A673 (cell line): Measurements from ENCODE around the gene FAM13A.

ENCODE experiments used
- EZH2 ChIP-seq: fragments of 200-600 bp; sonication (generic); IDR thresholded peaks from 2 replicates; pipeline ENCODE4 v1.6.1; 2017; ENCODE audit warnings: borderline replicate concordance, low read depth, mild to moderate bottlenecking, mixed read lengths, antibody characterized with exemption, low read length; ENCODE audit not compliant: poor library complexity, severe bottlenecking
- TF ChIP-seq, protein P1 (sequence below): fragments of 300-800, 200-600 bp; sonication (generic); conservative IDR thresholded peaks from 2 replicates; pipeline ENCODE4 v1.5.1; 2017; ENCODE audit warnings: low read depth, mild to moderate bottlenecking, antibody characterized with exemption, low read length, moderate library complexity, mixed read lengths

DNA sequence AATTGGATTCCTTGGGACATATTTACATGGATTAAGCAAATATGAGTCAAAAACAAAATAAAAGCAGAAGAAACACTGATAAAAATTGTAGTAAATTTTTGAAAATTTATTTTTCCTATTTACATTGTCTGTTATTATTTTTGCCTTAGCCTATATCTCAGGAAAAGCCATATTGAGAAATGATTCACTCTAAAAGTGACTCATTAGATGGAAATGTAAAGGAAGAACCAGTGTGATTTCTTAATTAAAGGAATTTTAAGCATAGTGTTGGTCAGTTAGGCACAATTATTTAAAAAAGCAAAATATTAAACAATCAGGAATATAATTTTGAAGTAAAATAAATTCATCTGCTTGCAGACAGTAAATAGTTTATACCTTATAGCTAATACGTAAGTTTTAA, 191.9 kb downstream of the FAM13A start:
- TF ChIP-seq, protein P1, sequence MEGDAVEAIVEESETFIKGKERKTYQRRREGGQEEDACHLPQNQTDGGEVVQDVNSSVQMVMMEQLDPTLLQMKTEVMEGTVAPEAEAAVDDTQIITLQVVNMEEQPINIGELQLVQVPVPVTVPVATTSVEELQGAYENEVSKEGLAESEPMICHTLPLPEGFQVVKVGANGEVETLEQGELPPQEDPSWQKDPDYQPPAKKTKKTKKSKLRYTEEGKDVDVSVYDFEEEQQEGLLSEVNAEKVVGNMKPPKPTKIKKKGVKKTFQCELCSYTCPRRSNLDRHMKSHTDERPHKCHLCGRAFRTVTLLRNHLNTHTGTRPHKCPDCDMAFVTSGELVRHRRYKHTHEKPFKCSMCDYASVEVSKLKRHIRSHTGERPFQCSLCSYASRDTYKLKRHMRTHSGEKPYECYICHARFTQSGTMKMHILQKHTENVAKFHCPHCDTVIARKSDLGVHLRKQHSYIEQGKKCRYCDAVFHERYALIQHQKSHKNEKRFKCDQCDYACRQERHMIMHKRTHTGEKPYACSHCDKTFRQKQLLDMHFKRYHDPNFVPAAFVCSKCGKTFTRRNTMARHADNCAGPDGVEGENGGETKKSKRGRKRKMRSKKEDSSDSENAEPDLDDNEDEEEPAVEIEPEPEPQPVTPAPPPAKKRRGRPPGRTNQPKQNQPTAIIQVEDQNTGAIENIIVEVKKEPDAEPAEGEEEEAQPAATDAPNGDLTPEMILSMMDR: no peak
- TF ChIP-seq EZH2: no peak
